ENCODE results near the gene IPMK.

The IPMK gene

GRCh38 chr10:58225654-58226053 lies 42.0 kb downstream of the IPMK start:
- FAIRE-seq, result no peak
- DNase-seq (ENCODE audit: low spot score), result no peak

DNA sequence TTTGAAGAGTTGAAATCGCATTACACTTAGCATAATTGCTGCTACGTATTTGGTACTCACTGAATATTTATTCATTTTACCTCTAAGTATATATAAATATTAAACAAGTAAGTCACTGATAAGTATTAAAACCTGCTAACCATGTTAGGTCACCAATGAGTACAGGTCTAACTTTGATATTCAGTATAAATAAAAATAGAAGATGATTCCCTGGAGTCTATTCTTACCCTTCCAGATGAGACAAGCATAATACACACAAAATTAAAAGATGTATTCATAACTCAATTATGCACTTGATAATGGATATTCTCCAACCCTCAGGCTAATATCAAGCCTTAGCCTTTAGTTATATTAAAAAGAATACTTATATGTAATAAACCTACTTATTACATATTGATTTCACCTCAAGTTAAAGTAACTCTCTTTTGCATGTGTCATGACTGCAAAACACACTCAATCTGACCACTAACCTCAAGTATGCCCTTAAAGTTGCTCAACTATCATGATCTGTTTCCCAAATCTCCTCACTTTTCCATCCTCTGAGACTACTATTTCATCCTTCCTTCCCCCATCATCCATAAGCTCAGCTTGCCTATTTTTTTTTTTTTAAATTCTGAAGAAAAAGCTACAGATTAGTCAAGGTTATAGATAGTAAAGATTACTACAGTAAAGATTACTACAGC lies 46.8 kb downstream of the IPMK start:
- no peak for FAIRE-seq
- no peak for DNase-seq (ENCODE audit: low spot score)

DNA sequence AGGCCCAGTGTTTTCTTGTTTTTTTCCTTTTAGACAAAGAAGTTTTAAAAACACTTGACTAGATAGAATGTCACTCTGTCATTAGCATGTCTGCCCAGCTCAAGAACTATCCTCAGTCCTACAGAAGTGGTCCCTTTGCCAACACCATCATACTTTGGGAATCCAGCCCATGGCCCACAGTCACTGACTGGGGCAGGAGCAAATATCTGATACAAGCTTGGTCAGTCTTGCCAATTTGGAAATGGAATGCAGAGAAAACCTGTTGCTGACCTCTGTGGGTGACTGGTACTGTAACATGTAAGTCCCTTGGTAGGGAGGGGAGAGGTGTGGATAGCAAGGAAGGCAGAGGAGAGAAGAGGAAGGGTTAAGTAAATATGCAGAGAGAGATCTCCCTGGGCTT lies 47.8 kb downstream of the IPMK start:
- DNase-seq (ENCODE audit: low spot score) (no peak), FAIRE-seq (no peak)

DNA sequence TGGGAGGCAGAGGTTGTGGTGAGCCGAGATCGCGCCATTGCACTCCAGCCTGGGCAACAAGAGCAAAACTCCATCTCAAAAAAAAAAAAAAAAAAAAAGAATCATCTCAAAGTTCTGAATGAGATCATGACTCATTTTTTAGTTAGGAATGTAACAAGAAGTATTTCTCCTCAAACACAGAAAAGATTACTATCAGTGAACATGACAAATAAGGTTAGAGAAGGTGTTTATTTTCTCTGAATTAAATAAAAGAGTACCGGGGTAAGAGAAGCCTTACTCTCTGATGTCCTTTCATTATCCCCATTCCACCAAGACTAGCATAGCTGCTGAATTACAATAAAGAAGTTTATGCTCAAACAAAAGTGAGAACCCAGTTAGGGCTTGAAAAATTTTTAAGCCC lies 50.1 kb downstream of the IPMK start:
- FAIRE-seq, result no peak
- DNase-seq (ENCODE audit: low spot score), result no peak

DNA sequence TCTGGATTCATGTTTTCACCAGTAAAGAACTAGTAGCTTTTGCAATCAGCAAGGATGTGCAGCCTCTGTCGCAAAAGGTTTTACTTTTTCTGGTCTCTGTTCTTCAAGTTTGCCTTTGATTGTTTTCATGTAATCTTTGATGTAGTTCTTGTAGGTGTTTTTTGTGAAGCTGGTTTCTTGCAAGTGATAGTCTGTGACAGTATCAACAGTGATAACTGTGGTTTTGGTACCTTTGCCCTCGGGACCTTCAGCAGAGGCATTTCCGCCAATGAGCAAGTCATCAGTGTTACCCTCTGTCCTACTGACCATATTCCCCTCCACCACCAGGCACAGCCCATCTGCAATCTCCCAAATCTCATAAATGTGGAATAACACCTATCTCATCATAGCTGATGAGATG lies 55.1 kb downstream of the IPMK start:
- no peak for DNase-seq (ENCODE audit: low spot score)
- no peak for FAIRE-seq

DNA sequence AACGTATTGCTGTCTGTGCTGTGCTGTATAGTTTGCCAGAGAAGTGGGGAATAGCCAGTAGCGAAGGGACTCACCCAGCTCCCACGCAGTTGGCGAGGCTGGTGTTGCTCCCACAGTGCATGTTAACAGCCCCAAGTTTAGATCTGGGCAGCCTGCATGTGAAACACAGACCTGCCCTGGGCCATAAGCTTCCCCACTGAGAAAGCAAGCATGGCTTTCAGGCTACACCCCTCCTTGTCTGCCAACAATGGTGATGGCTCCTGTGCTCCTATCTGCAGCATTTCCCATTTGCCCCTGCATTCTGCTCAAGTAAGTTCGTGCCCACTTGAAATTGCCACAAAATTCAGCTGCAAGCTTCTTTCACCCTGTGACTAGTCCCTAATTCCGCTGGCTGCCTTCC lies 57.5 kb downstream of the IPMK start:
- FAIRE-seq (no peak), DNase-seq (ENCODE audit: low spot score) (no peak)

DNA sequence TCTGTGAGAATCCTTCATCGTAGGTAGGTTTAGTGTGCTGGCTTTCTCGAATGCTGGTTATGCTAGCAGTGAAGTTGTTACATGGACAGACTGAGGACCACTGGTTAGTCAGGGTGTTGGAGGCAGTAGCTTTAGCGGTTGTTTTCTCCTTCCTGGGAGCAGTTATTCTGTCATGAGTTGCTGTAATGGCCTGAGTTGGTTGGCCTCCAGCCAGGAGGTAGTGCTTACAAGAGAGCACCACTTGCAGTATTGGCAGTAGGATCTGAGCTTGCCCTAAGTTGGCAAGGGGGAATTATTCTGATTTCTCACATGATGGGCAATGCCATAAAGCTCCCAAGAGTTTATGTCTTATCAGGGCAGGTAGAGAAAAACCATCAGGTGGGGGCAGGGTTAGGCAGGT lies 58.0 kb downstream of the IPMK start:
- no peak for FAIRE-seq

GRCh38 chr10:58206251-58206650 lies 61.4 kb downstream of the IPMK start:
- FAIRE-seq, result no peak

More for the DNA sequence above, 58.0 kb downstream of the IPMK start:
- DNase-seq (ENCODE audit: low spot score), result no peak

GRCh38 chr10:58201704-58202103 lies 66.0 kb downstream of the IPMK start:
- FAIRE-seq (no peak), DNase-seq (ENCODE audit: low spot score) (no peak)

More at GRCh38 chr10:58206251-58206650, 61.4 kb downstream of the IPMK start:
- no peak for DNase-seq (ENCODE audit: low spot score)

DNA sequence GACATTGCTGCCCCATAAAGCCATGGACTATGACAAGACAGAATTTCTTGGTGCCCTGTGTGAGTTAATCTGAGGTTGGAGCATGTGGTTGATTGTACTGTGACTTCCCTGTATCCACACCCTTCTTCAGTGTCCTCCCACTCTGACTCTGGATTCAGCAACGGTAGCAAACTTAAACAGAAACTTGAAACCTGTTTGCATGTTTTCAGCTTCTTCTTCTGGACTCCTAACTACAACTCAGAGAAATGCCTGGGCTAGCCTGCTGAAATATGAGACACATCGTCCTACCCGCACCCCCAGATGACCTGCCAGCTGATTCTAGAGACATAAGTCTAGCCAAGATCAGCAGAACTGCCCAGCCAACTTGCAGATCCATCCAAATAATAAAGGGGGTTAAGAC lies 78.4 kb downstream of the IPMK start:
- FAIRE-seq, result no peak

GRCh38 chr10:58184120-58184670 lies 83.5 kb downstream of the IPMK start:
- no peak for FAIRE-seq

More for the DNA sequence above, 78.4 kb downstream of the IPMK start:
- DNase-seq (ENCODE audit: low spot score), result no peak

GRCh38 chr10:58180666-58181065 lies 87.0 kb downstream of the IPMK start:
- FAIRE-seq (no peak), DNase-seq (ENCODE audit: low spot score) (no peak)

More at GRCh38 chr10:58184120-58184670, 83.5 kb downstream of the IPMK start:
- DNase-seq (ENCODE audit: low spot score), result no peak

- no peak for FAIRE-seq
- DNase-seq (ENCODE audit: low spot score), result no peak
Observed at GRCh38 chr10:58179238-58179637, 88.5 kb downstream of the IPMK start.

DNA sequence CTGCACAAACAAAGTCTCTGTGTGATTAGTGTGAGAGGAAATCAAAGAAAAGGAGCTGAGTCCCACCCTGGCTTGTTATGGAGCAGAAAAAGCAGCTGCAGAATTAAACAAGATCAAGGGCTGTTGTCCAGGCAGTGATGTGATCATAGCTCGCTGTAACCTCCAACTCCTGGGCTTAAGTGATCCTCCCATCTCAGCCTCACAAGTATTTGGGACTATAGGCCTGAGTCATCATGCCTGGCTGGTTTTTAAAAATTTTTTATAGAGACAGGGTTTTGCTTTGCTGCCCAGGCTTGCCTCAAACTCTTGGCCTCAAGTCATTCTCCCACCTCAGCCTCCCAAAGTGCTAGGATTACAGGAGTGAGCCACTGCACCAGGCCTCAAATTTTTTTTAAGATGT lies 88.9 kb downstream of the IPMK start:
- FAIRE-seq, result no peak
- no peak for DNase-seq (ENCODE audit: low spot score)

GRCh38 chr10:58177362-58177947 lies 90.2 kb downstream of the IPMK start:
- DNase-seq (ENCODE audit: low spot score) (peak; percentile 57), FAIRE-seq (peak; percentile 89)

DNA sequence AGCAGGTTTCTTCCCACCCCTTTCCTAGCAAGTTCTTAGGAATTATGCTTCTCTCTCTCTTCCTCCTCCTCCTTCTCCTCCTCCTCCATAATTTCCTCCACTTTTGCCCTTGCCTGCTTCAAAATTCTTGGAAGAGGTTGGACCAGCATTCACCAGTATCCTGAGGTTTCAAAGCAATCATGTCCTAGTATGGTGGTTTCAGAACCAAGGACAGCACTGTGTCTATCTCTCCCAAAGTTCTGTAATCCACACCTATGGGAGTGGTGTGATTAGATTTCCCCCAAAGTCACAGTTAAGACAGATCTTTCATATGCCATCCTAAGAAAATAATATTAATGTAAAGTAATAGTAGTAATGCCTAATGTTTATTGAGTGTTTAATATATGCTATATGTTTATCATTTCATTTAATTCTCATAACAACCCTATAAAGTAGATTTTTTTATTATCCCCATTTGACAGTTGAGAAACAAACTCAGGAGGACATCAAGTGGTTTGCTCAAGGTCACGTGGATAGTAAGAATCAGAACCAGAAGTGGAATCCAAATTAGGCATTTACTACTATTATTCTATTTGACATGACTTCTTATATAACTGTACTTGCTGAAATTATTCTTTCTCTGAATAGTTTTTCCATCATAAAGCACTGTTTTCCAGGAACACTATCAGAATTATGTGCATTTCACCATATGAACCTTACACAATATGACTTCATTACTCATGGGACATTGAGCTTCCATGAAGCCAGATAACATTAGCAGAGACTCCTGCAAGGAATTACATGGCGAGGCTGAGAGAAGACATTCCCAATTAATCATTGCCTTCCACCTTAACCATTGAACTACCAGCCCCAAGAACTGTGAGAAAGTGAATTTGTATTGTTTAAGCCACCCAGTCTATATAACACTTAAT lies 91.4 kb downstream of the IPMK start:
- FAIRE-seq, result no peak
- DNase-seq (ENCODE audit: low spot score), result no peak

- FAIRE-seq (no peak), DNase-seq (ENCODE audit: low spot score) (no peak)
Observed at GRCh38 chr10:58174831-58175230, 92.9 kb downstream of the IPMK start.

DNA sequence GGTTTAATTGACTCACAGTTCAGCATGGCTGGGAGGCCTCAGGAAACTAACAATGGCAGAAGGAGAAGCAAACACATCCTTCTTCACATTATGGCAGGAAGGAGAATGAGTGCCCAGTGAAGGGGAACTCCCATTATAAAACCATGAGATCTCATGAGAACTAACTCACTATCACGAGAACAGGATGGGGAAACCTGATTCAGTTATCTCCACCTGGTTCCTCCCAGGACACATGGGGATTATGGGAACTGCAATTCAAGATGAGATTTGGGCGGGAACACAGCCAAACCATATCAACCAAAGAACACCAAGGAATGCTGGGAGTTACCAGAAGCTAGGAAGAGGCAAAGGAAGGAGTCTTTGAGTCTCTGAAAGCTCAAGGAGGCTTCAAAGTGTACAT lies 94.3 kb downstream of the IPMK start:
- DNase-seq (ENCODE audit: low spot score) (no peak), FAIRE-seq (no peak)

GRCh38 chr10:58171146-58171545 lies 96.5 kb downstream of the IPMK start:
- DNase-seq (ENCODE audit: low spot score), result no peak
- FAIRE-seq, result no peak

- no peak for DNase-seq (ENCODE audit: low spot score)
- FAIRE-seq, result no peak
Observed at GRCh38 chr10:58164517-58164916, 103.2 kb downstream of the IPMK start.

DNA sequence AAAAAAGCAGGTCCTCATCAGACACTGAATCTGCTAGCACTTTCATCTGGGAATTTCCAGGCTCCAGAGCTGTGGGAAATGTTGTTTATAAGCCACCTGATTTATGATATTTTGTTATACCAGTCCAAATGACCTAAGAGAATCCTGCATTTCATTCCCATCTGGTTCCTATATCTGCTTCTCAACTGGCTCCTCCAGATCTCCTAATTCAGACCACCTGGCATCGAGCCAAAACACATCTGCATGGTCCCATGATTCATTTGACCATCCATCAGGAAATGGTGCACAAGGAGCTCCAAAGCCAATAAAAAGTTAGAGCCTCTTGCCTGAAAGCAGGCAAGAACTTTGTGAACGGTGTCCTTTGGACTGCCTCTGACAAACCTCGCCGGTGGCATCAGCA lies 108.9 kb downstream of the IPMK start:
- FAIRE-seq, result no peak
- no peak for DNase-seq (ENCODE audit: low spot score)
